NCI-H1105 treated with DMSO at 0.1 percent for 48 hours (cell line): ENCODE results near the gene CABP2.
A peak's percentile ranks its signal among the peaks of the same experiment; 100 is the strongest.

Experiments used
- DNase-seq: peaks from one replicate; lab custom pipeline; 2025; lab: John Stamatoyannopoulos, UW

CABP2 gene

GRCh38 chr11:67507864-67508485 is 15.3 kb downstream of the CABP2 start, which contains the start of gene CDK2AP2:
Gene CDK2AP2, minus strand, starts transcription at chr11:67508162. Its CDS starts 80 bp downstream, at chr11:67508082.
- peak; percentile 98 for DNase-seq

GRCh38 chr11:67507242-67507863 is 15.9 kb downstream of the CABP2 start:
- DNase-seq, result no peak

- no peak for DNase-seq
Measured at GRCh38 chr11:67506426-67507051, 16.7 kb downstream of the CABP2 start.

GRCh38 chr11:67505605-67506396 is 17.4 kb downstream of the CABP2 start:
- DNase-seq, result peak; percentile 81

- DNase-seq, result peak; percentile 19
Measured at GRCh38 chr11:67504950-67505581, 18.2 kb downstream of the CABP2 start, which contains the start of gene PITPNM1. Gene PITPNM1, minus strand, starts transcription at chr11:67505363. Its CDS starts 1,183 bp downstream, at chr11:67504180.

GRCh38 chr11:67504005-67504949 is 19.0 kb downstream of the CABP2 start:
- peak; percentile 39 for DNase-seq

- DNase-seq, result no peak
Measured at GRCh38 chr11:67503119-67504004, 19.9 kb downstream of the CABP2 start.

- no peak for DNase-seq
Measured at GRCh38 chr11:67502328-67502979, 20.8 kb downstream of the CABP2 start.

- no peak for DNase-seq
Measured at GRCh38 chr11:67501854-67502253, 21.4 kb downstream of the CABP2 start.

- no peak for DNase-seq
Measured at GRCh38 chr11:67500831-67501715, 22.2 kb downstream of the CABP2 start.

- no peak for DNase-seq
Measured at GRCh38 chr11:67500484-67500821, 22.8 kb downstream of the CABP2 start.

GRCh38 chr11:67499808-67500483 is 23.3 kb downstream of the CABP2 start:
- DNase-seq, result no peak

GRCh38 chr11:67498544-67498972 is 24.7 kb downstream of the CABP2 start:
- DNase-seq, result no peak

- no peak for DNase-seq
Measured at GRCh38 chr11:67497656-67498291, 25.5 kb downstream of the CABP2 start.

GRCh38 chr11:67496113-67496512 is 27.1 kb downstream of the CABP2 start:
- DNase-seq, result no peak

GRCh38 chr11:67495234-67496005 is 27.8 kb downstream of the CABP2 start:
- DNase-seq, result no peak
